Neutrophil (primary cell): ENCODE measurements around the gene PLEKHM2.

Experiments
- H3K27ac ChIP-seq: fragments of 200-600 bp; sonication (generic); 2 replicates; pipeline ENCODE4 v1.5.1; 2016; ENCODE audit warnings: mild to moderate bottlenecking, moderate library complexity
- H3K27me3 ChIP-seq: fragments of 200-600 bp; sonication (generic); 2 replicates; pipeline ENCODE4 v1.6.0; 2016; ENCODE audit warnings: mild to moderate bottlenecking
- H3K36me3 ChIP-seq: fragments of 200-600 bp; sonication (generic); 2 replicates; pipeline ENCODE4 v1.5.1; 2017
- H3K4me1 ChIP-seq, 2 experiments: fragments of 200-600 bp in 1 of 2; sonication (generic) in 1 of 2; 1 replicate in 1 of 2; 2 replicates in 1 of 2; pipeline versions ENCODE4 v1.5.1 to v1.6.1; 2013 to 2016; ENCODE audit warnings: low read depth in 1 of 2, low read length in 1 of 2, mild to moderate bottlenecking in 1 of 2, moderate library complexity in 1 of 2; ENCODE audit not compliant: control insufficient read depth in 1 of 2, insufficient read depth in 1 of 2
- H3K4me3 ChIP-seq, 2 experiments: fragments of 200-600 bp in 1 of 2; sonication (generic) in 1 of 2; 1 replicate in 1 of 2; 2 replicates in 1 of 2; pipeline ENCODE4 v1.5.1; 2013 to 2016; ENCODE audit warnings: low read depth in 1 of 2, low read length in 1 of 2, mild to moderate bottlenecking in 1 of 2, moderate library complexity in 1 of 2
- H3K9me3 ChIP-seq: fragments of 200-600 bp; sonication (generic); 2 replicates; pipeline ENCODE4 v1.5.1; 2016
- CTCF ChIP-seq: fragments of 200-600 bp; sonication (generic); IDR thresholded peaks from 2 replicates; pipeline ENCODE4 v1.5.1; 2016; ENCODE audit warnings: antibody characterized with exemption

Gene PLEKHM2

GRCh38 chr1:15676010-15676409 lies 8.1 kb upstream of the PLEKHM2 start:
- H3K36me3 ChIP-seq = no peaks in the 10 kb centered on the region
- H3K4me1 ChIP-seq = no peaks in the 10 kb centered on the region
- H3K27ac ChIP-seq = no peak overlapping the region
- no peak for TF ChIP-seq CTCF
- H3K4me3 ChIP-seq = no peak overlapping the region
- no peaks in the 10 kb centered on the region for H3K27me3 ChIP-seq
- H3K9me3 ChIP-seq = no peaks in the 10 kb centered on the region

GRCh38 chr1:15676688-15677661 lies 7.1 kb upstream of the PLEKHM2 start:
- Histone ChIP-seq H3K27ac (no peak overlapping the region), H3K4me3 (no peak overlapping the region), H3K9me3 (no peaks in the 10 kb centered on the region), H3K36me3 (no peaks in the 10 kb centered on the region), H3K27me3 (no peaks in the 10 kb centered on the region), H3K4me1 (peaks cover 2 to 7% of the 10 kb centered on the region in 2 experiments)
- no peak for TF ChIP-seq CTCF

GRCh38 chr1:15678578-15678977 lies 5.5 kb upstream of the PLEKHM2 start:
- Histone ChIP-seq H3K4me1 (peaks cover 16 to 23% of the 10 kb centered on the region in 2 experiments), H3K27ac (no peak overlapping the region)

GRCh38 chr1:15680131-15680530 lies 4.0 kb upstream of the PLEKHM2 start:
- Histone ChIP-seq H3K27me3 (no peaks in the 10 kb centered on the region), H3K9me3 (no peaks in the 10 kb centered on the region), H3K36me3 (no peaks in the 10 kb centered on the region), H3K4me1 (peaks cover 24 to 28% of the 10 kb centered on the region in 2 experiments), H3K4me3 (no peak overlapping the region), H3K27ac (no peak overlapping the region)
- no peak for TF ChIP-seq CTCF

More at GRCh38 chr1:15678578-15678977, 5.5 kb upstream of the PLEKHM2 start:
- Histone ChIP-seq H3K36me3 (no peaks in the 10 kb centered on the region), H3K4me3 (no peak overlapping the region), H3K9me3 (no peaks in the 10 kb centered on the region), H3K27me3 (no peaks in the 10 kb centered on the region)
- no peak for TF ChIP-seq CTCF

GRCh38 chr1:15680561-15681348 lies 3.4 kb upstream of the PLEKHM2 start:
- no peak for TF ChIP-seq CTCF
- no peaks in the 10 kb centered on the region for H3K9me3 ChIP-seq
- H3K4me1 ChIP-seq = peaks cover 28 to 34% of the 10 kb centered on the region in 2 experiments
- H3K27me3 ChIP-seq = no peaks in the 10 kb centered on the region
- no peak overlapping the region for H3K27ac ChIP-seq
- H3K4me3 ChIP-seq = no peak overlapping the region
- no peaks in the 10 kb centered on the region for H3K36me3 ChIP-seq
